Stimulated activated CD4-positive, alpha-beta T cell treated with anti-CD3 and anti-CD28 coated beads, Interleukin-12 subunit alpha, Interleukin-12 subunit beta, amount 100 ng/mL, for 24 hours (primary cell): ENCODE measurements around the gene RASL11B.
A peak's percentile ranks its signal among the peaks of the same experiment; 100 is the strongest.
"Not testable (repeated sequence)": the region's sequence is repeated elsewhere in the genome, so short reads cannot be mapped to it uniquely, and the experiment has no call there.

Source experiments
- DNase-seq, 2 experiments: peaks; one replicate each; pipeline ENCODE4 v3.0.0-alpha.2; 2020; ENCODE audit warnings: low read depth in 2 of 2

Gene RASL11B, protein sequence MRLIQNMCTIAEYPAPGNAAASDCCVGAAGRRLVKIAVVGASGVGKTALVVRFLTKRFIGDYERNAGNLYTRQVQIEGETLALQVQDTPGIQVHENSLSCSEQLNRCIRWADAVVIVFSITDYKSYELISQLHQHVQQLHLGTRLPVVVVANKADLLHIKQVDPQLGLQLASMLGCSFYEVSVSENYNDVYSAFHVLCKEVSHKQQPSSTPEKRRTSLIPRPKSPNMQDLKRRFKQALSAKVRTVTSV

GRCh38 chr4:52861879-52862616 lies at the start of gene RASL11B:
Gene RASL11B (plus strand): TSS chr4:52862317. CDS start chr4:52862508, 191 bp downstream.
- peak; percentile 72 to 77 for DNase-seq

GRCh38 chr4:52813546-52813945 lies 48.6 kb upstream of the RASL11B start:
- no peak for DNase-seq

GRCh38 chr4:52822583-52822971 lies 39.5 kb upstream of the RASL11B start:
- DNase-seq: no peak

GRCh38 chr4:52822972-52823701 lies 39.0 kb upstream of the RASL11B start:
- DNase-seq: no peak

GRCh38 chr4:52823702-52824092 lies 38.4 kb upstream of the RASL11B start:
- no peak for DNase-seq

DNA sequence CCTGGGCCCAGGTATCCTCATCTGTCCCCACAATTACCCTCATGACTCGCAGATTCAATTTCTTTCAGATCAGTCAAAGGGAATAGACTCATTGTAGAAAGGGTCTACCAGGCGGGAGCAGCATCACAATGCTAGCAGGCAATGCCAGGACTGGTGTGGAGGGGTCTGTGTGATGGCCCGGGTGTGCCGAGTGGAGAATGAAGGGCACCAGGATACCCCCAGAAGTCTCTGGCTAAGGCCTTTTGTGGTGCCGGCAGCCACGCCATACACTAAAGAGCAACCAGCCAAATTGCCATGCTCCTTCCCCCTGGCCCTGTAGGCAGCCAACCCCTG lies 37.9 kb upstream of the RASL11B start:
- no peak for DNase-seq

DNA sequence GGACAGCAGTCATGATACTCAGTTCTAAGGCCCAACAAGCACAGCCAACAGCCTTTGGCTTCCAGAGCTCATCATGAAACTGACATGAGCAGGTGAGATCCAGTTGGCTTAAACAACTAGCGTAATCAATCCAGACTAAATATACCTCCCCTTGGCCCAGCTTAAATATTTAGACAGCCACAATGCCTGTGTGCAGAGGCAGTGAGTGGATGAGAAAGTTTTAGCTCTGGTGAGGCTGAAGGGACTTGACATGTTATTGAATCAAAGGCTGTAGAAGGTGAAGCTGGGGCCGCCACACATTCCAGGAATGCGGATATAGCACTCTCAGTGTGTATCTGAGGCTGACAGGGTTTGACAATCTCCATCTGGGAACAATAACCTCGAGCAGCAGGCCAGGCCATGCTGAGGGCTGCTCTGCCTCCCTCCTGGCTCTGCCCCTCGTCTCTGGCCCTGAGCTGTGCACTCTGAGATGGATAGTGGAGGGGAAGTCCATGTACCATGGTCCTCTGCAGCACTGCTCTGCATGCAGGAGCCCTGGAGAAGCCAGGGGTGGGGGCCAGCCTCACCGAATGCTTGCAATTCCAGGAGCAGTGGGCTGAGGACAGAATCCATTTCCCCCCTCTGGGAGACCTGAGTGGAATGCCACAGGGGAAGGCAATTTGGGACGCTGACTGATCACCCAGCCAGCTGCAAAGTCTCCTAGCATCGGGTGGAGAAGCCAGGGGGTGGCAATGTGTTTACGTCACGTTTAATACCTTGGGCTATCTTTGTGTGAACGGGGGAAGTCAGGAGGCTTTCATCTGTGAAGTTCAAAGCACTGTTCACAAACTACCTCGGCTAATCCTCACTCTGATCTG lies 37.3 kb upstream of the RASL11B start:
- DNase-seq: no peak

GRCh38 chr4:52825460-52826090 lies 36.5 kb upstream of the RASL11B start:
- DNase-seq: no peak

DNA sequence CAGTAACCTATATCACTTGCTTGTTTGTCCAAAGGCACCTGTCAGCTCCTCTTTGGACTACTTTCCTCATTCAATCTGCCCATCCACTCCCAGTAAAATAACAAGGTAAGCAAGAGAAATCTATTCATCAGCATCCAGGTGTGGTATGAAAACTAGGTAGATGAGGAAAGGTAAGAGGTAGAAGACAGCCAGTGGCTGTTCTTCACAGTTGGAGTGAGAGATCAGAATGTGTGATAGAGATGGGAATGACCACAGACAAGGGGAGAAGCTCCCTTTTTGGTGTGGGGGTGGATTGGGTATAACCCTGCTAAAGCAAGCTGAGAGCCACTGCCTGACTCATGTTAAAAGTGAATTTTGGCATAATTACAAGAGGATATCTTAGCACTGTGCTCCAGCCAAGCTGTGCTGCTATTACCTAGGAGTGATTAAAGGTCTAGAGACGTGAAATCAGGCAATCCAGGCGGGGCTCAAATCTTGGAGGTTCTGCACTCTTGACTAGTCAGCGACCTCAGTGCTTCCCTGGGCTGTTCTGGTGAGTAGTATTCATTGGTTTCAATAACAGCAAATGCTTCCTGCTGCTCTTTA lies 28.1 kb upstream of the RASL11B start:
- DNase-seq: no peak

DNA sequence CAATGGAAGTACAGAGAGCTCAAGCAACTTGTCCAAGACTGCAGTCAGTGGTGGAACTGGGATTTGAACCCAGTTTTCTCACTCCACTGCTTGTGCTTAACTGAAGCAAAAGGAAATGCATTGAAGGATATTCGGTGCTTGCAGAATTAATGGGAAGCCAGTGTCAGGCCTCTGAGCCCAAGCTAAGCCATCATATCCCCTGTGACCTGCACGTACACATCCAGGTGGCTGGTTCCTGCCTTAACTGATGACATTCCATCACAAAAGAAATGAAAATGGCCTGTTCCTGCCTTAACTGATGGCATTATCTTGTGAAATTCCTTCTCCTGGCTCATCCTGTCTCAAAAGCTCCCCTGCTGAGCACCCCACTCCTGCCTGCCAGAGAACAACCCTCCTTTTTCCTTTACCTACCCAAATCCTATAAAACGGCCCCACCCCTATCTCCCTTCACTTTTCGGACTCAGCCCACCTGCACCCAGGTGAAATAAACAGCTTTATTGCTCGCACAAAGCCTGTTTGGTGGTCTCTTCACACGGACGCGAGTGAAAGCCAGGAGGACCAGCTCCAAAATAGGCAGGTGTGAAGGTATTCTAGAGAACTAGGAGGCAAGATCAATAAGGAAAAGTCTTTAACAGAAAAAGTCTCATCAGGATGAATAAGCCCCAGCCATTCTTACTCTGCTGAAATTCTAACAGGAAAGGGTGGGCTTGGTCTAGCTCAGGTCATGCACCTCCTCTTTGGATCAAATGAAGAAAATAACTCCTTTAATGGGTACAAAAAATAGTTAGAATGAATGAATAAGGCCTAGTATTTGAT lies 27.3 kb upstream of the RASL11B start:
- not testable (repeated sequence) for DNase-seq

DNA sequence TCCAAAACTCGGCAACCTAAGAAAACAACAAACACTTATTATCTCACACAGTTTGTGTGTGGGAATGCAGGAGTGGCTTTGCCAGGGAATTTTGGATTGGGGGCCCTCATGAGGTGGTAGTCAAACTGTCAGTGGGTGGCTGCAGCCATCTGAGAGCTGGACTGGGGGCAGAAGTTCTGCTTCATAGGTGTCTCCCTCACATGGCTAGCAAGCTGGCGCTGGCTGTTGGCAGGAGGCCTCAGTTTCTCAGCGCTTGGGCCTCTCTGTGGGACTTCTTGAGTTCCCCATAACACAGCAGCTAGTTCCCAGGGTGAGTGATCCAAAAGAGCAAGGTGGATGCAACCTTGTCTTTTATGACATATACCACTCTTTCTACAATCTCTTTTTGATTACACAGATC lies 26.0 kb upstream of the RASL11B start:
- DNase-seq: no peak

DNA sequence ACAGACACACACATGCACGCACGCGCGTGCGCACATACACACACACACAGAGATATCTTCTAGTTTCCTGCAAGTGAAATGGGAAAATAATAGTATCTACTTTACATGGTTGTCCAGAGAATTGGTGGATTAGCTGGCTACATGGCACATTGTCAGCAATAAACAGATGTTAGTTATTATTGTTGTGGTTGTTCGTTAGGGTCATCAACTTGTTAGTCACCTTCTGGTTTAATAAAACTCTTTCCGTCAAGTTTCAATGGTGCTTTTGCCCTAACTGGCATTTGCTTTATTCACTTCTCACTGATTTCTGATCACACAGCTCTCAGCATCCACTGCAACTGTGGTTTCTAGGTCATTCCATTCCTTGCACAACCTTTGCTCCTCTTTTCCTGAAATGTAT lies 25.4 kb upstream of the RASL11B start:
- DNase-seq: no peak

- no peak for DNase-seq
Measured at GRCh38 chr4:52837716-52838558, 24.2 kb upstream of the RASL11B start.

- no peak for DNase-seq
Measured at GRCh38 chr4:52838729-52839586, 23.2 kb upstream of the RASL11B start.

DNA sequence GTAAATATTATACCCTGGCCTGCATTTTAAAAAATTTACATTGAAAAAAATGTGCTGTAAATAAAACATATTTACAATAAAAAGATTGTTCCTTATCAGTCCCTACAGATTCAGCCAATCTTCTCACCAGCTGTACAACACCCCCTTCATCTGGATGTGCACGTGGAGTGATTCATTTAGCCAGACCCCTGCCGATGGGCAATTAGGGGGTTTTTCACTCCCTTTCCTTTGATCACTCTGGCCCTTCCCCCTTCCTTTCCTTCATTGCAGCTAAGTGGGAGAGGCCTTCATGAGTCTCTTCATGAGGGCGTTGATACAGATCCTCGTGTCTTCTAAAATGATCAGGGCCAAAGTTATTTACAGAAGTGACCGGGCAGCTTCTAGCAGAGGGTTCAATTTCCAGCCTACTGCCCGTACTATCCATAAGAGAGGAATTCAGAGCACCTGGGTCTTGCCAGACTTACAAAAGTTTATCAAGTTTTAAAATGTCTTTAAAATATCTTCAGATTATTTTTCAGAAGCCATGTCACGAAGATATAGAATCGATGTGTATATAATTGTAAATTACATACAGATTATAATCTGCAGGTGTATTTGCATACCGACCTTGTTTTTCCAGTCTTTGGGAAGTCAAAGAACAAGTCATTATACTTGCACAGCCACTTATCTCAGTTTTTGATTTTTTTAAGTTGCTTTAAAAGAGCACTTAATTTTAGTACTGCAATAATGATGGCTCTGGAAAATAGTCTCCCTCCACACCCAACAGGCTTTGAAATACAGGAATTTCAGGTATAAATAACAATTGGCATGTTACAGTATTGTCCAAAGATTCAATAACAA lies 21.4 kb upstream of the RASL11B start:
- DNase-seq: no peak

- no peak for DNase-seq
Measured at GRCh38 chr4:52841682-52842456, 20.2 kb upstream of the RASL11B start.

DNA sequence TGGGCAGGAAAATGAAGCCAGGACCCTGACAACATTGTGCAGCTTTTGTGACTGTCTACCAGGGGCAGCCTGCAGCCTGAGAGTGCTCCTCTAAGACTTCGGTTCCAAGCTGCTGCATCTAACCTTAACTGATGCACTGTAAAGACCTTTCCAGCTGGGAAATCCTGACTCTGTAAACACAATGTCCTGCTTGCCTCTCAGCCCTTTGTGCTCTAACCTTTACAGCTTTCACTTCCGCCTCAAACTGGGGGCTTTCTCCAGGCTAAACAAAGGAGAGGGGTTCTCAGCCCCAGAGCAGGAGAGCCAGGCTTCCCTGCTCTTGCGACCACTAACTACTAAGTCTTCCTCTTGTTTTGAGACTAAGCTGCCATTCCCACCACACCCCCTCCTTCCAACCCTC lies 19.3 kb upstream of the RASL11B start:
- no peak for DNase-seq
